ENCODE data around the gene ETV7. TPM values are rescaled to one million over a fixed set of nuclear protein-coding genes. Genes with fewer than 3 reads are reported as not detected.

ETV7 gene
- total and polyA plus RNA-seq, 2 of the 13 experiments (the other 11 are each of a cell fraction or from before 2014, with no cell fraction given), result not detected

GRCh38 chr6:36340618-36341454, 46.6 kb downstream of the ETV7 start (continued):
- TF ChIP-seq, protein P1, sequence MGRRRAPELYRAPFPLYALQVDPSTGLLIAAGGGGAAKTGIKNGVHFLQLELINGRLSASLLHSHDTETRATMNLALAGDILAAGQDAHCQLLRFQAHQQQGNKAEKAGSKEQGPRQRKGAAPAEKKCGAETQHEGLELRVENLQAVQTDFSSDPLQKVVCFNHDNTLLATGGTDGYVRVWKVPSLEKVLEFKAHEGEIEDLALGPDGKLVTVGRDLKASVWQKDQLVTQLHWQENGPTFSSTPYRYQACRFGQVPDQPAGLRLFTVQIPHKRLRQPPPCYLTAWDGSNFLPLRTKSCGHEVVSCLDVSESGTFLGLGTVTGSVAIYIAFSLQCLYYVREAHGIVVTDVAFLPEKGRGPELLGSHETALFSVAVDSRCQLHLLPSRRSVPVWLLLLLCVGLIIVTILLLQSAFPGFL (CRISPR knock-in tag; IDR thresholded peaks at IDR 0.05), result no peak
- no peak for TF ChIP-seq ZNF646 (CRISPR knock-in tag; IDR thresholded peaks at IDR 0.05)
- TF ChIP-seq ZNF800 (CRISPR knock-in tag; IDR thresholded peaks at IDR 0.05), result 0 out of 2 replicates have a peak, but pooled peaks have one; percentile 67
- TF ChIP-seq ZNF780A (CRISPR knock-in tag; IDR thresholded peaks at IDR 0.05), result no peak
- no peak for TF ChIP-seq MIER3 (CRISPR knock-in tag; IDR thresholded peaks at IDR 0.05; ENCODE audit: borderline replicate concordance)
- TF ChIP-seq, protein P2, sequence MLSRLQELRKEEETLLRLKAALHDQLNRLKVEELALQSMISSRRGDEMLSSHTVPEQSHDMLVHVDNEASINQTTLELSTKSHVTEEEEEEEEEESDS (CRISPR knock-in tag; IDR thresholded peaks at IDR 0.05; ENCODE audit: borderline replicate concordance), result peak; percentile 61; the same call in 1 of the 2 replicates
- TF ChIP-seq ZNF598 (CRISPR knock-in tag; IDR thresholded peaks at IDR 0.05; ENCODE audit: borderline replicate concordance), result no peak
- no peak for TF ChIP-seq ZNF234 (CRISPR knock-in tag; conservative IDR thresholded peaks at IDR 0.05)
- TF ChIP-seq NFE2L1 (CRISPR knock-in tag; IDR thresholded peaks at IDR 0.05; ENCODE audit: borderline replicate concordance), result no peak; the same call in 1 of the 2 replicates
- no peak for TF ChIP-seq PHF5A (CRISPR knock-in tag; IDR thresholded peaks at IDR 0.05; ENCODE audit: low read depth, unreplicated experiment)
- TF ChIP-seq AKAP8 (CRISPR knock-in tag; IDR thresholded peaks at IDR 0.05), result no peak
- TF ChIP-seq ZNF558 (CRISPR knock-in tag; IDR thresholded peaks at IDR 0.05; ENCODE audit: borderline replicate concordance), result no peak
- no peak for TF ChIP-seq ZBTB3 (CRISPR knock-in tag; IDR thresholded peaks at IDR 0.05; ENCODE audit: borderline replicate concordance, low read depth)
- no peak for TF ChIP-seq FIP1L1 (IDR thresholded peaks at IDR 0.05; ENCODE audit: borderline replicate concordance, insufficient read depth, low read depth, low read length)
- TF ChIP-seq FOXP1 (IDR thresholded peaks at IDR 0.05), result no peak
- no peak for TF ChIP-seq FOXP1 (CRISPR knock-in tag; IDR thresholded peaks at IDR 0.05)
- no peak for TF ChIP-seq ZNF431 (CRISPR knock-in tag; IDR thresholded peaks at IDR 0.05; ENCODE audit: borderline replicate concordance, low read depth)
- peak; percentile 77; the same call in 1 of the 2 replicates for TF ChIP-seq HOXA3 (CRISPR knock-in tag; IDR thresholded peaks at IDR 0.05)
- no peak for TF ChIP-seq RELA (CRISPR knock-in tag; IDR thresholded peaks at IDR 0.05)
- no peak for TF ChIP-seq RXRB (CRISPR knock-in tag; IDR thresholded peaks at IDR 0.05; ENCODE audit: borderline replicate concordance)
